ENCODE data around the gene ZNF33B. TPM values are rescaled to one million over a fixed set of nuclear protein-coding genes. Genes with fewer than 3 reads are reported as not detected.

The ZNF33B gene
- total and polyA plus RNA-seq, 9 of the 15 experiments (the other 6 are each of a cell fraction or from before 2014, with no cell fraction given): 6.9 to 23.9 (median 15.4) TPM

DNA sequence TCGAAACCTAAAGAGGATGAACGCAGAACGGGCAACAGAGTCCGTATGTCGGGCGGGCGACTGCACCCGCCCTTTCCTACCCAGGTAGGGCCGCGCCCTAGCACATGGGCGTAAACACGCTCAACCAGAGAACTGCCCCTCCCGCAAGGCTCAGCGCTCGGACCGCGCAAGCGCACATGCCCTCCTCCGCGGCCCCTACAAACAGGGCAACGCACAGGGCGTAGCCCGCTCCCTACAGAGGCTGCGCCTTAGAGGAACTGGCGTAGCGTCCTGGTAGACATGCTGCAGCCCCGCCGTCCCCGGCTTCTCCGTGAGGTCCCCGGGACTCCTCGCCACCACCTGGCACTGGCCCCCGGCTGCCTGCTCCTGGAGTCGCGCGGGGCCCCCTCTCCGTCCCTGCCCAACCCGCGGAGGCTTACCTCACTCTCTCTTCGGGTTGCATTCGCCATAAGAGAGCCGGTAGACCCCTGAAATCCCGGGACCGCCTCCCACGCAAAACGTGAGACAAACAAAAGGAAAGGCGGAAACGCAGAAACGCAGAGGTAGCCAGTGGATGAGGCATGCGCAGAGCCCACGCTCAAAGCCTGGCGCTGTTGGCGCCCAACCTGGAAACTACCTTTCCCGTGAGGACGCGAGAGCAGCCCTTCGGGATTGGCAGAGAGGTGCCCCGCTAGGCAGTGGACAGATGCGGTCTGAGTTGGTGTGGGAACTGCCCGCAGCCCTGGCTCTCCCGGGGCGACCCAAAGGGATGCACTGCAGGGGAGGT lies at the start of gene ZNF33B (continued):
- TF ChIP-seq, protein P1, sequence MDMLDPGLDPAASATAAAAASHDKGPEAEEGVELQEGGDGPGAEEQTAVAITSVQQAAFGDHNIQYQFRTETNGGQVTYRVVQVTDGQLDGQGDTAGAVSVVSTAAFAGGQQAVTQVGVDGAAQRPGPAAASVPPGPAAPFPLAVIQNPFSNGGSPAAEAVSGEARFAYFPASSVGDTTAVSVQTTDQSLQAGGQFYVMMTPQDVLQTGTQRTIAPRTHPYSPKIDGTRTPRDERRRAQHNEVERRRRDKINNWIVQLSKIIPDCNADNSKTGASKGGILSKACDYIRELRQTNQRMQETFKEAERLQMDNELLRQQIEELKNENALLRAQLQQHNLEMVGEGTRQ (CRISPR knock-in tag; IDR thresholded peaks at IDR 0.05): no peak
- TF ChIP-seq SREBF2 (CRISPR knock-in tag; IDR thresholded peaks at IDR 0.05) (no peak), DNMT1 (IDR thresholded peaks at IDR 0.05) (no peak), ZNF561 (CRISPR knock-in tag; conservative IDR thresholded peaks at IDR 0.05) (no peak), TCF7L2 (IDR thresholded peaks at IDR 0.05; ENCODE audit: low read depth, low read length) (no peak), UBTF (IDR thresholded peaks at IDR 0.05; ENCODE audit: borderline replicate concordance in 1 of 2, low read depth in 2 of 2, low read length in 2 of 2) (peak in 1 of 2 experiments; percentile 66; a peak in 1 of 4 replicates), CREM (IDR thresholded peaks at IDR 0.05; ENCODE audit: low read depth) (peak; percentile 53), TAL1 (IDR thresholded peaks at IDR 0.05) (no peak), CREBBP (IDR thresholded peaks at IDR 0.05; ENCODE audit: low read depth, low read length) (no peak), ATF6 (CRISPR knock-in tag; IDR thresholded peaks at IDR 0.05) (peak; percentile 80), TAF1 (IDR thresholded peaks at IDR 0.05; ENCODE audit: control insufficient read depth, extremely low read depth, insufficient read depth, low read length, severe bottlenecking) (peak; percentile 56), HLTF (IDR thresholded peaks at IDR 0.05) (no peak), SRF (CRISPR knock-in tag; IDR thresholded peaks at IDR 0.05) (no peak), NCOR1 (IDR thresholded peaks at IDR 0.05) (peak; percentile 24; the same call in 1 of the 2 replicates), TEAD4 (IDR thresholded peaks at IDR 0.05; ENCODE audit: low read length) (peak; percentile 4; the same call in 1 of the 2 replicates), TEAD4 (CRISPR knock-in tag; IDR thresholded peaks at IDR 0.05; ENCODE audit: borderline replicate concordance) (no peak), CAMTA2 (CRISPR knock-in tag; conservative IDR thresholded peaks at IDR 0.05) (no peak), BRF1 (IDR thresholded peaks at IDR 0.05; ENCODE audit: borderline replicate concordance, extremely low read depth, insufficient read length) (no peak), CCNT2 (IDR thresholded peaks at IDR 0.05; ENCODE audit: borderline replicate concordance, extremely low read depth, insufficient read length, low read depth, low read length) (peak; percentile 29), ZNF431 (CRISPR knock-in tag; IDR thresholded peaks at IDR 0.05) (no peak), ZNF3 (CRISPR knock-in tag; IDR thresholded peaks at IDR 0.05) (no peak), SP2 (IDR thresholded peaks at IDR 0.05; ENCODE audit: extremely low read depth, low read depth, low read length, poor library complexity, severe bottlenecking) (no peak)
- TF ChIP-seq, protein P2, sequence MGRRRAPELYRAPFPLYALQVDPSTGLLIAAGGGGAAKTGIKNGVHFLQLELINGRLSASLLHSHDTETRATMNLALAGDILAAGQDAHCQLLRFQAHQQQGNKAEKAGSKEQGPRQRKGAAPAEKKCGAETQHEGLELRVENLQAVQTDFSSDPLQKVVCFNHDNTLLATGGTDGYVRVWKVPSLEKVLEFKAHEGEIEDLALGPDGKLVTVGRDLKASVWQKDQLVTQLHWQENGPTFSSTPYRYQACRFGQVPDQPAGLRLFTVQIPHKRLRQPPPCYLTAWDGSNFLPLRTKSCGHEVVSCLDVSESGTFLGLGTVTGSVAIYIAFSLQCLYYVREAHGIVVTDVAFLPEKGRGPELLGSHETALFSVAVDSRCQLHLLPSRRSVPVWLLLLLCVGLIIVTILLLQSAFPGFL (CRISPR knock-in tag; IDR thresholded peaks at IDR 0.05): no peak
